HEK293T (cell line): ENCODE results near the gene F11.

Experiments
- BHLHE40 ChIP-seq: fragments of 450-650 bp; IDR thresholded peaks from 2 replicates; pipeline ENCODE4 v1.6.1; 2016; ENCODE audit warnings: mild to moderate bottlenecking, moderate library complexity, borderline replicate concordance
- ELF4 ChIP-seq: fragments of 450-650 bp; IDR thresholded peaks from 2 replicates; pipeline ENCODE4 v1.6.1; 2017; ENCODE audit warnings: antibody characterized with exemption
- FOXA1 ChIP-seq: fragments of 450-650 bp; IDR thresholded peaks from 2 replicates; pipeline ENCODE4 v1.6.1; 2016; ENCODE audit warnings: mild to moderate bottlenecking
- HDGF ChIP-seq: fragments of 450-650 bp; IDR thresholded peaks from 2 replicates; pipeline ENCODE4 v1.6.1; 2017; ENCODE audit warnings: antibody characterized with exemption, borderline replicate concordance
- TARDBP ChIP-seq: fragments of 450-650 bp; IDR thresholded peaks from 2 replicates; pipeline ENCODE4 v1.6.1; 2016
- ZNF384 ChIP-seq: fragments of 450-650 bp; IDR thresholded peaks from 2 replicates; pipeline ENCODE4 v1.6.1; 2016

- TF ChIP-seq ZNF384 (no peak), ELF4 (no peak), TARDBP (no peak), BHLHE40 (no peak), HDGF (no peak), FOXA1 (no peak)
These were observed 17.3 kb downstream of the F11 start for GRCh38 chr4:186283311-186283710.
